ENCODE measurements around the gene STK32B. TPM values are rescaled to one million over a fixed set of nuclear protein-coding genes. Genes with fewer than 3 reads are reported as not detected.

Gene STK32B
- total RNA-seq, 1 experiment from 2014 or later: 1.1 TPM

GRCh38 chr4:5463936-5464650 lies 412.8 kb downstream of the STK32B start:
- Histone ChIP-seq H3K9me3 (ENCODE audit: low read length) (no peaks in the 10 kb centered on the region), H2AFZ (ENCODE audit: low read length) (no peak overlapping the region), H3K36me3 (ENCODE audit: low read depth, low read length) (no peaks in the 10 kb centered on the region), H4K20me1 (ENCODE audit: low read length) (no peaks in the 10 kb centered on the region), H3K27ac (ENCODE audit: low read length) (no peak overlapping the region), H3K9ac (ENCODE audit: low read length) (no peak overlapping the region), H3K4me2 (ENCODE audit: low read length) (no peak overlapping the region), H3K4me3 (ENCODE audit: low read length) (no peak overlapping the region), H3K9me2 (replicated peaks; ENCODE audit: low read length) (no peaks in the 10 kb centered on the region), H3F3A (ENCODE audit: low read length, unreplicated experiment) (no peaks in the 10 kb centered on the region), H3K27me3 (ENCODE audit: low read length) (no peaks in the 10 kb centered on the region), H3K4me1 (ENCODE audit: insufficient read depth, low read length) (no peaks in the 10 kb centered on the region), H3K79me2 (ENCODE audit: low read length) (no peaks in the 10 kb centered on the region)
- BruUV-seq (replicated peaks): no TSS peak
- CTCF ChIA-PET: interaction anchor here (0.6 kb wide), 1 partner anchor 522 kb away, joined by 3 read pairs; no protein-coding TSS in a partner anchor
- POLR2A ChIA-PET (ENCODE audit: unreplicated experiment): no interaction called here
- TF ChIP-seq EZH2 (IDR thresholded peaks at IDR 0.05; ENCODE audit: low read length, unreplicated experiment): no peak
- TF ChIP-seq CTCF (conservative IDR thresholded peaks at IDR 0.05; ENCODE audit: low read depth, low read length): no peak
- no peak for TF ChIP-seq EZH2phosphoT487 (IDR thresholded peaks at IDR 0.05; ENCODE audit: borderline replicate concordance, low read length)
- DNase-seq: no peak
- no peak for ATAC-seq
- intact Hi-C loops (cut with micrococcal nuclease): no loop called here

DNA sequence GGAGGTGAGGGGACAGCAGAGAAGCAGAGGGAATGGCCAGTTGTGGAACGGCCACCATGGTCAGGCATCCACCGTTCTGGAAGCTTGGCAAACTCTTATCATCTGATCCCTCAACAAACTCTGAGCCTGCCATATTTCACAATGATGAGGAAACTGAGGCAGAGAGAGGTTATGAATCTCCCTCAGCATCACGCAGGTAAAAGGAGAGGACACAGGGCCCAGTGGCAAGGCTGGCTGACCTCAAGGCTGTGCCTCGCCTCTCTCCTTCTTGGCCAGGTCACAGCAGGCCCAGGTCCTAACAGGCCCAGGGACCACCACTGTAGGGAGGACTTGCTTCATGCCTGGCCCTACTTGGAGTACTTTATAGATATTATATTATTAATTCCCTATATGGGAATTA lies 414.2 kb downstream of the STK32B start:
- POLR2A ChIA-PET (ENCODE audit: unreplicated experiment): no interaction called here
- ATAC-seq: no peak
- no TSS peak for BruUV-seq (replicated peaks)
- Histone ChIP-seq H3K27ac (ENCODE audit: low read length) (no peak overlapping the region), H4K20me1 (ENCODE audit: low read length) (no peaks in the 10 kb centered on the region), H3K36me3 (ENCODE audit: low read depth, low read length) (no peaks in the 10 kb centered on the region), H3K27me3 (ENCODE audit: low read length) (no peaks in the 10 kb centered on the region), H3F3A (ENCODE audit: low read length, unreplicated experiment) (no peaks in the 10 kb centered on the region), H3K4me2 (ENCODE audit: low read length) (no peak overlapping the region), H3K4me3 (ENCODE audit: low read length) (no peak overlapping the region), H3K9me2 (replicated peaks; ENCODE audit: low read length) (no peaks in the 10 kb centered on the region), H3K4me1 (ENCODE audit: insufficient read depth, low read length) (no peaks in the 10 kb centered on the region), H3K79me2 (ENCODE audit: low read length) (no peaks in the 10 kb centered on the region), H3K9ac (ENCODE audit: low read length) (no peak overlapping the region), H2AFZ (ENCODE audit: low read length) (no peak overlapping the region), H3K9me3 (ENCODE audit: low read length) (no peaks in the 10 kb centered on the region)
- no peak for TF ChIP-seq CTCF (conservative IDR thresholded peaks at IDR 0.05; ENCODE audit: low read depth, low read length)
- CTCF ChIA-PET: no interaction called here
- DNase-seq: no peak
- intact Hi-C loops (cut with micrococcal nuclease): no loop called here

GRCh38 chr4:5465956-5466355 lies 414.7 kb downstream of the STK32B start:
- no peaks in the 10 kb centered on the region for H3K4me1 ChIP-seq (ENCODE audit: insufficient read depth, low read length)
- H3K9me3 ChIP-seq (ENCODE audit: low read length): no peaks in the 10 kb centered on the region
- no peaks in the 10 kb centered on the region for H3K79me2 ChIP-seq (ENCODE audit: low read length)
- H2AFZ ChIP-seq (ENCODE audit: low read length): no peak overlapping the region
- no peak for TF ChIP-seq CTCF (conservative IDR thresholded peaks at IDR 0.05; ENCODE audit: low read depth, low read length)
- TF ChIP-seq EZH2 (IDR thresholded peaks at IDR 0.05; ENCODE audit: low read length, unreplicated experiment): no peak
- TF ChIP-seq EZH2phosphoT487 (IDR thresholded peaks at IDR 0.05; ENCODE audit: borderline replicate concordance, low read length): no peak
- BruUV-seq (replicated peaks): no TSS peak
- H3K27me3 ChIP-seq (ENCODE audit: low read length): no peaks in the 10 kb centered on the region
- DNase-seq: no peak
- ChIA-PET CTCF (no interaction called here), POLR2A (ENCODE audit: unreplicated experiment) (no interaction called here)
- no peaks in the 10 kb centered on the region for H3K36me3 ChIP-seq (ENCODE audit: low read depth, low read length)
- ATAC-seq: no peak
- intact Hi-C loops (cut with micrococcal nuclease): no loop called here
- no peak overlapping the region for H3K4me3 ChIP-seq (ENCODE audit: low read length)
- H3K9ac ChIP-seq (ENCODE audit: low read length): no peak overlapping the region
- no peaks in the 10 kb centered on the region for H4K20me1 ChIP-seq (ENCODE audit: low read length)
- no peak overlapping the region for H3K4me2 ChIP-seq (ENCODE audit: low read length)
- no peaks in the 10 kb centered on the region for H3F3A ChIP-seq (ENCODE audit: low read length, unreplicated experiment)
- no peaks in the 10 kb centered on the region for H3K9me2 ChIP-seq (replicated peaks; ENCODE audit: low read length)
- no peak overlapping the region for H3K27ac ChIP-seq (ENCODE audit: low read length)
